Metanephros (tissue), 1 donor: Measurements from ENCODE around the gene PRKAG3. TPM values are rescaled to one million over a fixed set of nuclear protein-coding genes. Genes with fewer than 3 reads are reported as not detected.

Experiments
- total RNA-seq: library from RNA; depleted of rRNA; stranded (reverse); fragments of >200 nt; gene quantifications from one replicate; pipeline ENCODE4 v1.2.3, GENCODE V29; 2014

Gene PRKAG3
- total RNA-seq = 5.0 TPM

DNA sequence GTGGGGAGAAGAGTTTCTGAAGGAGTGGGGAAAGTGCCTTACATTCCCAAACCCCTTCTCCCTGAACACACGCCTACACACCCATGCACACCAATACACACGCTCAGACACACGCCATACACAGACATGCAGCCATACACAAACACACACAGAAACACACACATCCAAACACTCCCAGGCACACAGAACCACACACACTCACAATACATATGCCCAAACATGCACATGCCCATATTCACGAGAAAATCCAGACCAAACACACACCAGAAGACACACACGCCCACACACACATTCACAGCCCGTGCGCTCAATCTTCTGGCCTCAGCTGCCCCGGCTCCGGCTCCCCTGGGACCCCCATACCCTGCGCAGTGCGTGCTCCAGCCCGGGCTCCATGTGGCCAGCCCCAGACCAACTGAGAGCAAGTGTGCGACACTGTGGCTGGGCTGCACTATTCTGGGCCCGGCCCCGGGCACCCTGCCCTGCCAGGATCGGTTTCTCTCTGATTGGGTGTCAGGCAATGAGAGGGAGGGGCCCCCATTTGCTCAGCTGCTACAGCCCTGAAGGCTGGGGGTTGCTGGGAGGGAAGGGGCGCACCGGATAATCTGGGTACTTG, at the start of gene PRKAG3:
Gene PRKAG3 (minus strand): TSS at position 426 of the 613 bp plus-strand sequence.

DNA sequence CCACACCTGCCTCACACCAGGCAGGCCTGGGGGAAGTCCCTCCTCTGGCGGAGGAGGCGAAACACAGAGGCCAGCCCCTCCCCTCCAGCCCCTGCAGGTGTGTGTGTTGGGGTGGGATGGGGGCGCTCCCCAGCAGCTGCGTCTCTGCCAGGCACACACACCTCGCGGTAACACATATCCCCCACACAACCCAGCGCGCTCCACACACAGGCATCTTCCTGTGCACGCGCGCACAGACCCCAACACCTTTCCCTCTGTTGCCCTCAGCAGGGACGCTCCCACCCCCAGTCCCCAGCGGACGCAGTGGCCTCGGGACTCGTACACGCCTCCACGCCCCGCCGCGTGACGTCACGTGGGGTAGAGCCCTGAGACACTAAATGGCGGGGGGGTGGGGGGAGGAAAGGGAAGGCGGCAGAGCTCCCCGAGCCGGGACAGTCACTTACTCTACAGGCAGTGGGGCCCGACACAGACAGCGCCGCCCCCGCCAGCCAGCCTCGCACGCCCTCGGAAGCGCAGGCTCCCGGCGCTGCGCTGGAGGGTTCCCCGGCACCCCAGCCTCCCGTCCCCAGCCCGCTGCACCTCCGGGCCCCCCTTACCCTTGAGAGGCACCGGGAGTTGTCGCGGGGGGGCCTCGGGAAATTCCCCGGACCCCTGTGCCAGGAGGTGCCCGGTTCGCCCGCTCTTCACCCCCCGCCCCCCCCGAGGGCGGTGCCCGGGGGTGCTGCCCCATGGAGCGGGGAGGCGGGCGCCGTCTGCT, 48.7 kb upstream of the PRKAG3 start, which contains the start of gene WNT10A:
Gene WNT10A (plus strand): TSS at position 751 of the 757 bp plus-strand sequence. CDS start 144 bp downstream, outside the sequence.

DNA sequence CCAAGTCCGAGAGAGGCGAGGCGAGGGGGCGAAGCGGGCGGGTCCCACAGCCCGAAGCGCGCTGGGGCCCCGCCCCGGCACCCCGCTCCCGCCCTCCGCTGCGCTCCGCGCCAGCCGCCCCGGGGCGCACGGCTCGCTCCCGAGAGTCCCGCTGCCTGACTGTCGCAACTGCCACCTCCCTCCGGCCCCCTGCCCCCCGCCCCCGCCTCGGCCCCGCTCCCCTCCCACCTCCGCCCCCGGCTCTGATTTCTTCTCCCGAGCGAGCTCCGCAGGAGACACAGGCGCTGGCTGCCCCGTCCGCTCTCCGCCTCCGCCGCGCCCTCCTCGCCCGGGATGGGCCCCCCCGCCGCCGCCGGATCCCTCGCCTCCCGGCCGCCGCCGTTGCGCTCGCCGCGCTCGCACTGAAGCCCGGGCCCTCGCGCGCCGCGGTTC, 28.0 kb upstream of the PRKAG3 start, which contains the start of gene WNT6:
Gene WNT6 (plus strand): TSS at position 250 of the 432 bp plus-strand sequence. CDS start 233 bp downstream, outside the sequence.

DNA sequence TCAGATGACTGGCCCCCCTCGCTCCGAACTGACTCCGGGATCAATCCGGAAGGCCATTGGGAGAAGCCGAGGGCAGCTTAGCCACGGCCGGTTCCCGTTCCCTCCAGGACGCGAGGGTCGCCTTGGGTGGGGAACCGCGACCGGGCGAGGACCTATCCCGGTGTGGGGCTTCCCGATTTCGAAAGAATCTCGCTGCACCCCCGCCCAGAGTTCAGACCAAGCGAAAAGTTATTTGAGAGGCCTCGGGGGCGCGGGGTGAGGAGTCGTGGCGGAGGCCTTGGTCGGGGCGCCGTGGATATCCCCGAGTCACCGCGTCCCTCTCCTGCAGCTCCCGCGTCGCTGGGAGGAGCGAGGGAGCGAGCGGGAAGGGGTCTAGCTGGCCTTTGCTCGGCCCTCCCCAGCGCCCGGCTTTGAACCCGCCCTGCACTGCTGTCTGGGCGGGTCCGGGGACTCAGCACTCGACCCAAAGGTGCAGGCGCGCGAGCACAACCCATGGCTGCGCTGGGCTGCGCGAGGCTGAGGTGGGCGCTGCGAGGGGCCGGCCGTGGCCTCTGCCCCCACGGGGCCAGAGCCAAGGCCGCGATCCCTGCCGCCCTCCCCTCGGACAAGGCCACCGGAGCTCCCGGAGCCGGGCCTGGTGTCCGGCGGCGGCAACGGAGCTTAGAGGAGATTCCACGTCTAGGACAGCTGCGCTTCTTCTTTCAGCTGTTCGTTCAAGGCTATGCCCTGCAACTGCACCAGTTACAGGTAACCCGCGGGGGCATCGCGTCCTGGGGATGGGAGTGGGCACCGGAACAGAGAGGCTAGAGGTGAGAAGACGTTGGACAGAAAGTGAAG, 49.7 kb downstream of the PRKAG3 start, which contains the start of gene CYP27A1:
Gene CYP27A1 (plus strand): TSS at position 457 of the 837 bp plus-strand sequence. CDS start 36 bp downstream, at position 493.

Other genes starting within 250 kb of the PRKAG3 start
- gene PLCD4, start 223.9 kb downstream of the PRKAG3 start, total RNA-seq = 6.7 TPM
- 16.7 TPM for gene ZNF142, start 172.2 kb downstream of the PRKAG3 start, total RNA-seq
- 27.1 TPM for gene BCS1L, start 172.1 kb downstream of the PRKAG3 start, total RNA-seq
- 21.0 TPM for gene RNF25, start 159.8 kb downstream of the PRKAG3 start, total RNA-seq
- gene STK36, start 159.7 kb downstream of the PRKAG3 start, total RNA-seq = 62.8 TPM
- gene TTLL4, start 121.0 kb downstream of the PRKAG3 start, total RNA-seq = 23.1 TPM
- gene CYP27A1, start 49.7 kb downstream of the PRKAG3 start, total RNA-seq = 45.4 TPM
- gene WNT6, start 28.0 kb upstream of the PRKAG3 start, total RNA-seq = 0.82 TPM
- gene WNT10A, start 49.0 kb upstream of the PRKAG3 start, total RNA-seq = 2.0 TPM
- gene CDK5R2, start 127.9 kb upstream of the PRKAG3 start, total RNA-seq = 0.12 TPM
- gene FEV, start 153.4 kb upstream of the PRKAG3 start, total RNA-seq = 1.3 TPM
- gene CRYBA2, start 161.6 kb upstream of the PRKAG3 start, total RNA-seq = not detected
- gene CFAP65, start 209.7 kb upstream of the PRKAG3 start, total RNA-seq = 0.23 TPM
- 1.5 TPM for gene IHH, start 229.1 kb upstream of the PRKAG3 start, total RNA-seq